ENCODE measurements around the gene RBM15.

GRCh38 chr1:110338309-110338885, 780 bp upstream of the RBM15 start:
- TF ChIP-seq POLR2AphosphoS5 (IDR thresholded peaks at IDR 0.05; ENCODE audit: insufficient read depth in 1 of 2, low read depth in 1 of 2) (peak in 1 of 2 donors; percentile 91), CTCF (IDR thresholded peaks at IDR 0.05) (peak in 2 of 3 experiments; percentile 61 to 66), POLR2A (IDR thresholded peaks at IDR 0.05) (peak; percentile 23 to 42)

All from vagina (tissue), 2 donors.